KMS-11 (cell line): ENCODE data around the gene SPINT1.

Experiments used
- H2AFZ ChIP-seq: fragments of 200-600 bp; sonication (generic); 2 replicates; pipeline ENCODE4 v1.6.1; 2016; ENCODE audit warnings: antibody characterized with exemption, mixed run types, low read depth
- H3K27ac ChIP-seq: fragments of 200-600 bp; sonication (generic); 2 replicates; pipeline ENCODE4 v1.6.1; 2016; ENCODE audit warnings: mild to moderate bottlenecking, mixed run types
- H3K27me3 ChIP-seq: fragments of 200-600 bp; sonication (generic); 2 replicates; pipeline ENCODE4 v1.6.1; 2017; ENCODE audit warnings: mild to moderate bottlenecking, low read depth, mixed run types, moderate library complexity; ENCODE audit not compliant: insufficient read depth
- H3K36me3 ChIP-seq: fragments of 200-600 bp; sonication (generic); 2 replicates; pipeline ENCODE4 v1.6.1; 2017; ENCODE audit warnings: mild to moderate bottlenecking, mixed run types; ENCODE audit not compliant: insufficient read depth
- H3K4me1 ChIP-seq: fragments of 200-600 bp; sonication (generic); 2 replicates; pipeline ENCODE4 v1.6.1; 2016; ENCODE audit warnings: mild to moderate bottlenecking, low read depth, mixed run types; ENCODE audit not compliant: poor library complexity, severe bottlenecking
- H3K4me2 ChIP-seq: fragments of 200-600 bp; sonication (generic); 2 replicates; pipeline ENCODE4 v1.7.0; 2016; ENCODE audit warnings: mild to moderate bottlenecking, mixed run types
- H3K4me3 ChIP-seq: fragments of 200-600 bp; sonication (generic); IDR thresholded peaks from 2 replicates; pipeline ENCODE4 v1.6.1; 2017; ENCODE audit warnings: low read depth, low read length, mixed read lengths; ENCODE audit not compliant: insufficient read depth
- H3K79me2 ChIP-seq: fragments of 200-600 bp; sonication (generic); 2 replicates; pipeline ENCODE4 v1.6.1; 2016; ENCODE audit warnings: low read depth, mixed run types; ENCODE audit not compliant: insufficient read depth
- H3K9ac ChIP-seq: fragments of 200-600 bp; sonication (generic); 2 replicates; pipeline ENCODE4 v1.6.1; 2016; ENCODE audit warnings: mild to moderate bottlenecking, mixed run types
- H4K20me1 ChIP-seq: fragments of 200-600 bp; sonication (generic); 2 replicates; pipeline ENCODE4 v1.6.1; 2016; ENCODE audit warnings: mild to moderate bottlenecking, mixed run types; ENCODE audit not compliant: insufficient read depth
- CTCF ChIP-seq: fragments of 200-600 bp; sonication (generic); conservative IDR thresholded peaks from 2 replicates; pipeline ENCODE4 v1.6.1; 2017; ENCODE audit warnings: low read depth, mild to moderate bottlenecking, antibody characterized with exemption, low read length, moderate library complexity, mixed read lengths

The SPINT1 gene

GRCh38 chr15:40863660-40864270 lies 19.9 kb downstream of the SPINT1 start:
- TF ChIP-seq CTCF = no peak
- Histone ChIP-seq H2AFZ (no peak overlapping the region), H4K20me1 (no peaks in the 10 kb centered on the region), H3K36me3 (no peaks in the 10 kb centered on the region), H3K4me1 (no peaks in the 10 kb centered on the region), H3K79me2 (no peaks in the 10 kb centered on the region), H3K27ac (no peak overlapping the region), H3K4me2 (no peak overlapping the region), H3K27me3 (no peaks in the 10 kb centered on the region), H3K4me3 (no peak overlapping the region), H3K9ac (no peak overlapping the region)

- no peaks in the 10 kb centered on the region for H3K36me3 ChIP-seq
- H3K79me2 ChIP-seq = no peaks in the 10 kb centered on the region
- H3K9ac ChIP-seq = no peak overlapping the region
- no peaks in the 10 kb centered on the region for H3K27me3 ChIP-seq
- no peaks in the 10 kb centered on the region for H4K20me1 ChIP-seq
- H3K4me1 ChIP-seq = peaks cover 11% of the 10 kb centered on the region
- TF ChIP-seq CTCF = no peak
- no peak overlapping the region for H2AFZ ChIP-seq
- H3K4me2 ChIP-seq = no peak overlapping the region
- no peak overlapping the region for H3K27ac ChIP-seq
- no peak overlapping the region for H3K4me3 ChIP-seq
Observed at GRCh38 chr15:40867199-40867598, 23.4 kb downstream of the SPINT1 start.

DNA sequence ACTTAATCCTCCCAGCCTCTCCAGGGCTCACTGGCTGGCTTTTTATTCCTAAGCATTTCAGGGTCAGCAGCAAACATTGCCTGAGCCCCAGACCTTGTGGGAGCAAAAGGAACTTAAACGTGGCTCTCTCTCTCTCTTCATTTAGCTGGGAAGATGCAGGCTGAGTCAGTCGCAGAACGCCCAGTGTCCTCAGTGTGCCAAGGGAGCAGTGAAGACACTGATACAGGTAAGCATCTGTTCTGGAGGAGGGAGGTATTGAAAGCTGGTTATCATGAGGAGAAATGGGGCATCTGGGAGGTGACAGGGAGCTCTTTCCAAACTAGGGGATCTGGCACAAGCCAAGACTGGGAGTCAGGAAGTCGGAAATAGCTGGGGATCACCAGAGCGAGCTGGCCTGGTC lies 25.8 kb downstream of the SPINT1 start:
- Histone ChIP-seq H3K79me2 (no peaks in the 10 kb centered on the region), H3K4me1 (peaks cover 22% of the 10 kb centered on the region), H3K4me3 (no peak overlapping the region), H4K20me1 (no peaks in the 10 kb centered on the region), H3K36me3 (no peaks in the 10 kb centered on the region), H3K4me2 (no peak overlapping the region), H3K27ac (no peak overlapping the region), H3K27me3 (no peaks in the 10 kb centered on the region), H2AFZ (no peak overlapping the region), H3K9ac (no peak overlapping the region)
- TF ChIP-seq CTCF = no peak

- Histone ChIP-seq H3K4me2 (no peak overlapping the region), H3K27me3 (no peaks in the 10 kb centered on the region), H3K27ac (no peak overlapping the region), H3K9ac (no peak overlapping the region), H3K4me3 (no peak overlapping the region), H3K79me2 (no peaks in the 10 kb centered on the region), H2AFZ (no peak overlapping the region), H3K4me1 (peaks cover 24% of the 10 kb centered on the region), H3K36me3 (no peaks in the 10 kb centered on the region), H4K20me1 (no peaks in the 10 kb centered on the region)
- no peak for TF ChIP-seq CTCF
Observed at GRCh38 chr15:40870716-40871115, 26.9 kb downstream of the SPINT1 start.
